ENCODE measurements around the gene SON.
"Not testable (repeated sequence)": the region's sequence is repeated elsewhere in the genome, so short reads cannot be mapped to it uniquely, and the experiment has no call there.

SON gene

GRCh38 chr21:33622253-33622652, 79.4 kb downstream of the SON start:
- no peak overlapping the region for H3K4me3 ChIP-seq (ENCODE audit: low read depth, low read length)
- no peak for DNase-seq (ENCODE audit: low read depth)
- TF ChIP-seq CTCF (conservative IDR thresholded peaks at IDR 0.05; ENCODE audit: low read depth, low read length): no peak

- not testable (repeated sequence) for H3K4me3 ChIP-seq (ENCODE audit: low read depth, low read length); DNase-seq (ENCODE audit: low read depth)
Measured at GRCh38 chr21:33626151-33626550, 83.3 kb downstream of the SON start.
